ENCODE data around the gene SPR.
A peak's percentile ranks its signal among the peaks of the same experiment; 100 is the strongest.

The SPR gene

DNA sequence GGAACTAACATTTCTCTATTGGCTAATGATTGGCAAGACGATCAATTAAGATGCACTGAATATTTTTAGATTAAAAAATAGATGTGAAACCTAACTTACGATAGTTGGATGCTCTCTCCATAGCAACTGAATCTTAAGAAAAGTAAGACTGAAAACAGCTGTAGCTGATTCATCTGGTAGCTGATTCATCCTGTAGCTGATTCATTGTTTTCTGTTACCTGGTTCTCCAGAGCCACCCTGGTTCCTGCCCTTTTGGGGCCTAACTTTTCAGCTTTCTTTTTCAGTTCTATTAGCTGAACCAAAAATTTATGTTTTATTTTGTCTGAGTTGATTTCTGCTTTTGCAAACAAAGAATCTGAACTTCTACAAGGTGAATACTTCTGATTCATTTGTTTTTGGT lies 22.7 kb upstream of the SPR start:
- Mint-ChIP-seq H3K9me3 (no peaks in the 10 kb centered on the region), H3K27me3 (peaks cover 45% of the 10 kb centered on the region), H3K27ac (no peak overlapping the region), H3K36me3 (ENCODE audit: low read depth) (no peaks in the 10 kb centered on the region), H3K4me3 (no peak overlapping the region), H3K4me1 (ENCODE audit: low read depth) (peaks cover 10% of the 10 kb centered on the region)
- intact Hi-C loops (cut with micrococcal nuclease), result no loop called here

DNA sequence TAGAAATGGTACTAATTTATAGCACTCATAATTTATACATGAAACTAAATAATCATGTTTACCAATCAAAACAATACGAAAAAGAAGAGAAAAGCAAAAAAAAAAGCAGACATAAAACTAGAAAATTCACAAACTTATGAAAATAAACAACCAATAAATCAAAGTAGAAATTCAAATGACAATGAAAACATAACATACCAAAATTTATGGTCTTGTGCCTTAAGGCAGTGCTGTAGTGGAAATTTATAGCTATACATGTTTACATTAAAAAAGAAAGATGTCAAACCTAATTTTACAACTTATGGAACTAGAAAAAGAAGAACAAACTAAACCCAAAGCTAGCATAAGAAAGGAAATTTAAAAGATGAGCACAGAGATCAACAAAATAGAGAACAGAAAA lies 16.1 kb upstream of the SPR start:
- Mint-ChIP-seq H3K27ac (no peak overlapping the region), H3K4me1 (ENCODE audit: low read depth) (no peaks in the 10 kb centered on the region), H3K27me3 (peaks cover 38% of the 10 kb centered on the region), H3K4me3 (no peak overlapping the region), H3K9me3 (peaks cover 8% of the 10 kb centered on the region), H3K36me3 (ENCODE audit: low read depth) (no peaks in the 10 kb centered on the region)
- intact Hi-C loops (cut with micrococcal nuclease), result no loop called here

GRCh38 chr2:72871880-72872279 lies 15.3 kb upstream of the SPR start:
- Mint-ChIP-seq H3K9me3 (peaks cover 8% of the 10 kb centered on the region), H3K27me3 (peaks cover 36% of the 10 kb centered on the region), H3K36me3 (ENCODE audit: low read depth) (no peaks in the 10 kb centered on the region), H3K4me1 (ENCODE audit: low read depth) (no peaks in the 10 kb centered on the region), H3K27ac (no peak overlapping the region), H3K4me3 (no peak overlapping the region)
- intact Hi-C loops (cut with micrococcal nuclease), result no loop called here

GRCh38 chr2:72883356-72883962 lies 3.7 kb upstream of the SPR start:
- H3K36me3 Mint-ChIP-seq (ENCODE audit: low read depth), result no peaks in the 10 kb centered on the region
- peaks cover 57% of the 10 kb centered on the region for H3K27me3 Mint-ChIP-seq
- H3K4me3 Mint-ChIP-seq, result no peak overlapping the region
- no peak overlapping the region for H3K27ac Mint-ChIP-seq
- H3K4me1 Mint-ChIP-seq (ENCODE audit: low read depth), result peaks cover 15% of the 10 kb centered on the region
- no peaks in the 10 kb centered on the region for H3K9me3 Mint-ChIP-seq
- intact Hi-C loops (cut with micrococcal nuclease), result loop anchor here (10.0 kb wide), 1 partner anchor 401 kb away; the partner anchor contains the start of gene FBXO41

DNA sequence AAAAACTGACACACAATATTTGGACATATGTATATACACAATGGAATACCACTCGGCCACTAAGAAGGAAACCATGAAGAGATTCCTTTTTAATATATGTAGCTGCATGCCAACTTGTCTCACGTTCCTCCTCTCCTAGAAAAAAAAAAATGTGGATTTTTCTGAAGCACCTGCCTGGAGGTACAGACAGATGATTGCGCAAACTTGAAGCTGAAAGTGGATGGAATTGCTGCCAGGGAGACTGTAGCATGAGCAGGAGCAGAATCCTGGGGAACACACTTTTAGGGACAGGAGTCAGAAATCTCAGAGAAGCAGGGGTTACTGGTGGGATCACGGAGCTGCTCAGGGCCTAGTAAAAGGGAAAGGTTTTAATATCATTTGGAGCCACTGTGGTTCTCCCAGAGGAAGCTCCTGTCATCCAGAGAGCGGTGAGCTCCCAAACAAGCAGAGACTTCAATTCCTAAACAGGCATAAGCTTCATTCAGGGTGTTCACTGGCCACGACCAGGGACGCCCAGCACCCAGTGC lies 640 bp upstream of the SPR start:
- Mint-ChIP-seq H3K27ac (no peak overlapping the region), H3K4me3 (peak overlapping the region; percentile 73), H3K9me3 (no peaks in the 10 kb centered on the region), H3K27me3 (peaks cover 62% of the 10 kb centered on the region), H3K36me3 (ENCODE audit: low read depth) (peaks cover 15% of the 10 kb centered on the region), H3K4me1 (ENCODE audit: low read depth) (peaks cover 43% of the 10 kb centered on the region)
- intact Hi-C loops (cut with micrococcal nuclease), result loop anchor here (10.0 kb wide), 1 partner anchor 398 kb away; the partner anchor contains the start of gene FBXO41

DNA sequence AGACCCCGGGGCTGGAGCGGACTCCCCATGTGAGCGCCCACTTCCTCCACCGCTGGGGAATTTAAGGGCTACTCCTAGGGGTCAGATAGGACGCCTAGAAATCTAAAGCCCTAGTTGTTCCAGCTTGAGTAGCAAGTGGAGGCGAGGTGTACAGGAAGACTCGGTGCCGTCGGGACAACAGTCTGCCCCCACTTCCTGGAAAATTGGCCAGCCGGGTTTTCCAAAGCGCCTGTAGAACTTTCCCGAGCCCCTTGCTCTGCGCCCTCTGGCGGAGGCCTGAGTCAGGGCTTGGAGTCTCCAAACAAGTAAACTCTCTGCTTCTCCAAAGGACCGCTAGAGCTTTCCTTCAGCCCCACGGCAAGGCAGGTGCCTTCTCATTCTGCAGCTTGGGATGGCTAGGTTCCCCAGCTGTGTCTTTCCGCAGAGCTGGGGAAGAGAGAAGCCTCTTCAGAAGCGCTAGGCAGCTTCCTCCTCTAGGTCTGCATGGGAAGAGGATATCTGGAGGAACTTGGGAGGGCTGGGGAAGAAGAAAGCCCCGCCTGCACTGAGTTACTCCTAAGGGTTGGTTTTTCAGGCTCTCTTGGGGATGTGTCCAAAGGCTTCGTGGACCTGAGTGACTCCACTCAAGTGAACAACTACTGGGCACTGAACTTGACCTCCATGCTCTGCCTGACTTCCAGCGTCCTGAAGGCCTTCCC lies 681 bp downstream of the SPR start:
- Mint-ChIP-seq H3K27me3 (peaks cover 52% of the 10 kb centered on the region), H3K9me3 (no peaks in the 10 kb centered on the region), H3K4me1 (ENCODE audit: low read depth) (peaks cover 55% of the 10 kb centered on the region), H3K27ac (peak overlapping the region; percentile 22), H3K36me3 (ENCODE audit: low read depth) (peaks cover 24% of the 10 kb centered on the region), H3K4me3 (peak overlapping the region; percentile 73)
- intact Hi-C loops (cut with micrococcal nuclease), result loop anchor here (10.0 kb wide), 1 partner anchor 397 kb away; the partner anchor contains the start of gene FBXO41

GRCh38 chr2:72888438-72889202 lies 1.4 kb downstream of the SPR start:
- Mint-ChIP-seq H3K4me1 (ENCODE audit: low read depth) (peaks cover 55% of the 10 kb centered on the region), H3K27ac (no peak overlapping the region), H3K27me3 (peaks cover 52% of the 10 kb centered on the region), H3K36me3 (ENCODE audit: low read depth) (peaks cover 24% of the 10 kb centered on the region), H3K9me3 (no peaks in the 10 kb centered on the region), H3K4me3 (no peak overlapping the region)
- intact Hi-C loops (cut with micrococcal nuclease), result loop anchor here (10.0 kb wide), 1 partner anchor 396 kb away; the partner anchor contains the start of gene FBXO41

DNA sequence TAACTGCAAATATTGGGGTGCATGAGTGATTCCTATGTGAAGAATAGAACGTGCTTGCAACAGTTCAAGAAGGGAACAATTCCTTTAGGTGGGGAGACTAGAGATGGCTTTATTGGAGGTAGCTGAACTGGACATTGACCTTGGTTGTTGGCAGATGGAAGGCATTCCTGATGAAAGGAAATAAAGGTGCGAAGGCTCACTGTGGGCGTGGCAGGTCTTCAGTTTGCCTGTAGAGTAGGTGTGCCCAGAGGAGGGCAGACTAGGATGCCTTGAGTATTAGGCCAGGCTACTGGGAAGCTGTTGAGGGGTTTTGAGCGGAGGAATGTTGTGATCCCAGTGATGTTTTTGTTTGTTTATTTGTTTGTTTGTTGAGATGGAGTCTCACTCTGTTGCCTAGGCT lies 2.8 kb downstream of the SPR start:
- Mint-ChIP-seq H3K27ac (no peak overlapping the region), H3K4me3 (no peak overlapping the region), H3K36me3 (ENCODE audit: low read depth) (peaks cover 24% of the 10 kb centered on the region), H3K9me3 (no peaks in the 10 kb centered on the region), H3K27me3 (peaks cover 51% of the 10 kb centered on the region), H3K4me1 (ENCODE audit: low read depth) (peaks cover 55% of the 10 kb centered on the region)
- intact Hi-C loops (cut with micrococcal nuclease), result loop anchor here (10.0 kb wide), 1 partner anchor 395 kb away; the partner anchor contains the start of gene FBXO41

DNA sequence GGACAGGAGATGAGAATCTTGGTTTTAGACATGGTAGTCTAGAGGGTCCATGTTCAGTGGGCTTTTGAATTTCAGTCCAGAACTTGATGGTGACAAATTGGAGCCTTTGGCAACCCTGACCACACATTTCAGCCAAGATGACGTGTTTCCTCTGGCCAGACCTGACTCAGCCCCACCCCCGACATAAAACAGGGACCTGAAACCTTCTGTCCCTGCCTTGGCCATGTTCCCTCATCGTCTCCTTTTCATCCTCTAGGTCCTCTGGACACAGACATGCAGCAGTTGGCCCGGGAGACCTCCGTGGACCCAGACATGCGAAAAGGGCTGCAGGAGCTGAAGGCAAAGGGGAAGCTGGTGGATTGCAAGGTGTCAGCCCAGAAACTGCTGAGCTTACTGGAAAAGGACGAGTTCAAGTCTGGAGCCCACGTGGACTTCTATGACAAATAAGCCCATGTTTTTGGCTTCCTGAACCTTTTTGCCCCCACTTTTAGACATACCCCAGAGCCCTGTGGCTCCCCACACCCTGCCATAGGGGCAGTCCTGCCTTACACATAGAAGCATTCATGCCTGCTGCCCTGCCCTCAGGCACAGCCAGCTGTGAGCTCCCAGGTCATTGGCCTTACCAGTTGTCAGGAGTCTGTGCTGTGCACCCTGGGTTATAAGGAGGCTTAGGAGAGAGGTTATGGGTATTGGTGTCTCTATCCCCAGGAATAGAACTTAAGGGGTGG lies 4.0 kb downstream of the SPR start:
- Mint-ChIP-seq H3K27me3 (peaks cover 51% of the 10 kb centered on the region), H3K9me3 (no peaks in the 10 kb centered on the region), H3K4me1 (ENCODE audit: low read depth) (peaks cover 62% of the 10 kb centered on the region), H3K4me3 (no peak overlapping the region), H3K27ac (peak overlapping the region; percentile 6), H3K36me3 (ENCODE audit: low read depth) (peaks cover 24% of the 10 kb centered on the region)
- intact Hi-C loops (cut with micrococcal nuclease), result no loop called here

GRCh38 chr2:72892506-72893173 lies 5.4 kb downstream of the SPR start:
- no peak overlapping the region for H3K4me3 Mint-ChIP-seq
- intact Hi-C loops (cut with micrococcal nuclease), result loop anchor here (1.0 to 2.0 kb wide), 4 partner anchors 81 to 285 kb away; partner anchors contain the start of gene SFXN5
- H3K36me3 Mint-ChIP-seq (ENCODE audit: low read depth), result peaks cover 24% of the 10 kb centered on the region
- H3K27me3 Mint-ChIP-seq, result peaks cover 54% of the 10 kb centered on the region
- H3K27ac Mint-ChIP-seq, result no peak overlapping the region
- peaks cover 55% of the 10 kb centered on the region for H3K4me1 Mint-ChIP-seq (ENCODE audit: low read depth)
- H3K9me3 Mint-ChIP-seq, result no peaks in the 10 kb centered on the region

DNA sequence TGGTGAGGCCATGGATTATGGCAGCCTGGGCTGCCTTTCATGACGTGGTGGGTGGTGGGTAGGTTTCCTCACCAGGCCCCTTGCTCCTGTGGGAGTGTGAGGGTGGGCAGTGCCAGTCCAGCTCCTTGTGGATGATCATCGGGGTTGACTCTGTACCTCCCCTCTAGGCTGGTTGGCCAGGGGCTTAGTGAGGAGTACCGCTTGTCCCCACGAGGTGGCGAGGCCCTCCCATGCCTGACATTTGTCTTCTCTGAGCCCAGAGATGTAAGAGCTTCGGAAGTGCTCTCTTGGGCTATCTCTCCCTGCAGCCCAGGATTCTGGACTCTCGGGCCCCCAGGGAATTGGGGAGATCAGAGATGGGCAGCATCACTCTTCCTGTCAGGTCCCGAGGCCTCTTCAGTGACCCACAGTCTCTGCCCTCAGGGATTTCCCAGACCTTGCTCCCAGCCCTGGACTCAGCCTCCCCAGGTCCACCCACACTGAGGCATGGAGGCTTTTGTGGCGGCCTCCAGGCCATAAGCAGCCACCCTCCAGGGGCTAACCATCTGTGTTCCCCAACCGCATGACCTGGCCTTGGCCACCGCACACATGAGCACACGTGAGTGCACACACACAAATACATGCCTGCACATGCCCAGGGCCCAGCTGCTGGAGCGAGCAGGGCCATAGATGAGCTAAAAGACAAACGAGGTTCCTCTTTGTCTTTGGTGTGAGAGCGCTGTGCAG lies 6.5 kb downstream of the SPR start:
- peaks cover 44% of the 10 kb centered on the region for H3K4me1 Mint-ChIP-seq (ENCODE audit: low read depth)
- peaks cover 57% of the 10 kb centered on the region for H3K27me3 Mint-ChIP-seq
- no peak overlapping the region for H3K4me3 Mint-ChIP-seq
- no peaks in the 10 kb centered on the region for H3K9me3 Mint-ChIP-seq
- no peak overlapping the region for H3K27ac Mint-ChIP-seq
- intact Hi-C loops (cut with micrococcal nuclease), result loop anchor here (2.0 kb wide), 2 partner anchors 177 to 269 kb away; partner anchors contain the start of gene SFXN5
- H3K36me3 Mint-ChIP-seq (ENCODE audit: low read depth), result peaks cover 24% of the 10 kb centered on the region

- no peak overlapping the region for H3K27ac Mint-ChIP-seq
- H3K9me3 Mint-ChIP-seq, result no peaks in the 10 kb centered on the region
- intact Hi-C loops (cut with micrococcal nuclease), result no loop called here
- H3K4me3 Mint-ChIP-seq, result no peak overlapping the region
- peaks cover 54% of the 10 kb centered on the region for H3K27me3 Mint-ChIP-seq
- peaks cover 38% of the 10 kb centered on the region for H3K4me1 Mint-ChIP-seq (ENCODE audit: low read depth)
- H3K36me3 Mint-ChIP-seq (ENCODE audit: low read depth), result peaks cover 19% of the 10 kb centered on the region
Measured at GRCh38 chr2:72894514-72894913, 7.3 kb downstream of the SPR start.

Data from dendritic cell treated with granulocyte-macrophage colony-stimulating factor and Interleukin-4, amounts not matched to agents 40 ng/mL and 50 ng/mL, for 4 days (primary cell).